Measurements from ENCODE around the gene CPN2.

Gene CPN2

GRCh38 chr3:194328942-194329582 is 22.1 kb downstream of the CPN2 start:
- no peak for DNase-seq (ENCODE audit: low read depth in 2 of 2, low spot score in 1 of 2)

DNA sequence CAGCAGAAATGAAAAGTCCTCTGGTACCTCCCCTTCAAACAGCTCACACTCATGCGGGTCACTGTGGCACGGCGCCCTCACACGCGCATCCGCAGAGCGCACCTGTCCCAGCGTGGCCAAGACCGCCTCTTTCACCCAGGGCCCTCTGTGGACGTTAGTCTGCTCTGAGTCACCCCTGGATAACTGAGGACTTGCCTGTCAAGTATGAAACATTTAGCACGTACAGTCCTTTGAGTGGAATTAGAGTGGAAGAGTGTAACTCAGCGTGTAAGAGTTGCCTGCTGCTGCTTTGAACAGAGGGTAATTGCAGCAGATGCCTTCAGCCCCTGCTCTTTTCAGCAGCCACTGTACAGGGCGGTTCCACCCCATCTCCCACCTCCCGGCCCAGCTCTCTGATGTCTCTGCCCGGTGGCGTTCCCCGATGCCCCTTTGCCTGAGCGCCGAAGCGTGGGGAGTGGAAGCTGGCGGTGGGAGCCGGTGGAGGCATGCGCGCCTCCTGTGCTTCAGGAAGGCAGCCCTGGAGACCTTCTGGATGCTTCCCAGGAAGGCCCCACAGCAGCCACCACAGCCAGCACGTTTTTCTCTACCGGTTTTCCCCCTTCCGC is 23.0 kb downstream of the CPN2 start:
- DNase-seq (ENCODE audit: low read depth in 2 of 2, low spot score in 1 of 2): no peak

DNA sequence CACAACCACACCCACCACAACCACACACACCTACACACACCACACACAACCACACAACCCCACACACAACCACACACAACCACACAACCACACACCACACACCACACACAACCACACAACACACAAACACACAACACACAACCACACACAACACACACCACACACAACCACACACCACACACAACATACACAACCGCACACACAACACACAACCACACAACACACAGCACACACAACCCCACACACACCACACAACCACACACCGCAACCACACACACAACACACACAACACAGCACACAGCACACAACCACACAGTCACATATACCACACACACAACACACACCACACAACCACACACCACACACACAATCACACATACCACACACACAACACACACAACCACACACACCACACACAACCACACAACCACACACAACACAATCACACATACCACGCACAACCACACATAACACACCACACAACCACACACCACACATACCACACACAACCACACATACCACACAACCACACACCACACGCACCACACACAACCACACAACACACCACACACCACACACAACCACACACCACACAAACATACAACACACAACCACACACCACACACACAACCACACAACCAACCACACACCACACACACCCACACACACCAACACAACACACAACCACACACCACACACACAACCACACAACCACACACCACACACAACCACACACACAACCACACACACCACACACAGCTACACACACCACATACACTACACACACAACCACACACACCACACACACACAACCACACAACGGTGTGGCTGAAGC is 23.7 kb downstream of the CPN2 start:
- DNase-seq (ENCODE audit: low read depth in 2 of 2, low spot score in 1 of 2): no peak

- no peak for DNase-seq (ENCODE audit: low read depth in 2 of 2, low spot score in 1 of 2)
Observed at GRCh38 chr3:194326968-194327217, 24.2 kb downstream of the CPN2 start.

DNA sequence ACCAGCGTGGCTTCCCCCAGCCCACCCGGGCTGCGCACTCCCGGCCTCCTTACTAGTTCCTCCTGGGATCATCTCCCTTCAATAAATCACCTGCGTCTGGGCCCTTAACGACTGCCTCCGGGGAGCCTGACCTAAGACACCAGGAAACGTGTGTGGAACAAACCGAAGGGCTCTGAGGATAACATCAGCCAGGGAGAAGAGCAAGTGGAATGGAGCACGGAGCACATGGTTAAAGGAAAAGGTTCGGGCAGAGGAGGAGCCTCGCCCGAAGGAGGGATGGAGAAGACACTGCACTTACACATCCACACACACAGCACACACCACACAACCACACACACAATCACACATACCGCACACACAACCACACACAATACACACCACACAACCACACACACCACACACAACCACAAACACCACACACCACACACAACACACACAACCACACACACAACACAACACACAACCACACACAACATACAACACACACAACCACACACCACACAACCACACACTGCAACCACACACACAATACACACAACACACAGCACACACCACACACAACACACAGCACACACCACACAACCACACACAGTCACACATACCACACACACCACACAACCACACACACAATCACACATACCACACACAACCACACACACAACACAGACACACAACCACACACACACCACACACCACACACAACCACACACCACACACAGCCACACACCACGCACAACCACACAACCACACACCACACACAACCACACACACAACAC is 24.7 kb downstream of the CPN2 start:
- no peak for DNase-seq (ENCODE audit: low read depth in 2 of 2, low spot score in 1 of 2)

GRCh38 chr3:194325424-194326153 is 25.5 kb downstream of the CPN2 start:
- DNase-seq (ENCODE audit: low read depth in 2 of 2, low spot score in 1 of 2): no peak

DNA sequence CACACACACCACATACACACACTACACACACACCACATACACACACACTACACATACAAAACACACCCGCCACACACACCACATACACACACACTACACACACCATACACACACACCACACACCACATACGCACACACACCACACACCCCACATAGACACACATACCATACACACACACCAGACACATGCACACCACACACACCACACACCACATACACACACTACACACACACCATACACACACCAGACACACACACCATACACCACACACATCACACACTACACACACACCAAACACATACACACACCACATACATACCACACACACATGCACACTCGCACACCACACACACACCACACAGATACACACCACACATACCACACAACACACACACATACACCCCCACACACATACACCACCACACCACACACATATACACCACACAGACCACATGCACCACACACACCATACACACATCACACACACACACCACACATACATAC is 26.3 kb downstream of the CPN2 start:
- no peak for DNase-seq (ENCODE audit: low read depth in 2 of 2, low spot score in 1 of 2)

DNA sequence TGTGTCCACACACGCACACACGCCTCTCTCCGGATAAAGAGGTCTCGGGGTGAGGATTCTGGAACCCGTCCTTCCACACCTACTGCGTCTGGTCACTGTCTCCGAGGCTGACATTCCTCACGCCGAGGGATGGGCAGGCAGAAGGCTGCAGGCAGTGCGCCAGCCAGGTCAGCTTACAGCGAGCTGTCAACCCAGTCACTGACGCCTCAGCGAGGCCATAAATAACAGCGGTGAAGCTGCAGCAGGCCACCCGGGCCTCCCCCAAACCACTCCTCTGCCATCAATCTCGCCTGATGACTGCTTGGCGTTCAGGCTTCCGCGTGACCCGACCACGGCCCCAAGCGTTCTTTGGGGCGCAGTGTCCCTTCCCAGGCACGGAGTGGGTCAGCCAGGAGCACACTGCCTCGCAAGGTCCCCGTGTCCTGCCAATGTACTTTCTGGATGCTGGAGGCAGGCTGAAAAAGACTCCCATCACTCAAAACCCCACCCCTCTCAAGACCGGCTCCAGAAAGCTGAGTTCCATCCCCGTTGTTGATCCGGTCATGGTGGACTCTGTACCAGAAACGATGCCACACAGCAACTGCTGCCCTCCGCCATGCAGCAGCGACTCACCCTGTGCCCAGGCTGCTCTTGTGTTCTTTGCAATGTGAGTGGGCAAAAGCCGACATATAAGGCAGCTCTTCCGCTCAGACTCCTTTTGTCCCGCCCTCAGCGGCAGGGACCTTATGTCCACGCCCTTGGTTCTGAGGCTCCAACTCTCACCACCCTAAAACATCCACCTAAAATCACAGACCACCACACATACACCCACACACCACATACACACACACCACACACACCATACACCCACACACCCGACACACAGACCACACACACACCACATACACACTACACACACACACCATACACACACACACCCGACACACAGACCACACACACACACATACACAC is 27.1 kb downstream of the CPN2 start:
- no peak for DNase-seq (ENCODE audit: low read depth in 2 of 2, low spot score in 1 of 2)

DNA sequence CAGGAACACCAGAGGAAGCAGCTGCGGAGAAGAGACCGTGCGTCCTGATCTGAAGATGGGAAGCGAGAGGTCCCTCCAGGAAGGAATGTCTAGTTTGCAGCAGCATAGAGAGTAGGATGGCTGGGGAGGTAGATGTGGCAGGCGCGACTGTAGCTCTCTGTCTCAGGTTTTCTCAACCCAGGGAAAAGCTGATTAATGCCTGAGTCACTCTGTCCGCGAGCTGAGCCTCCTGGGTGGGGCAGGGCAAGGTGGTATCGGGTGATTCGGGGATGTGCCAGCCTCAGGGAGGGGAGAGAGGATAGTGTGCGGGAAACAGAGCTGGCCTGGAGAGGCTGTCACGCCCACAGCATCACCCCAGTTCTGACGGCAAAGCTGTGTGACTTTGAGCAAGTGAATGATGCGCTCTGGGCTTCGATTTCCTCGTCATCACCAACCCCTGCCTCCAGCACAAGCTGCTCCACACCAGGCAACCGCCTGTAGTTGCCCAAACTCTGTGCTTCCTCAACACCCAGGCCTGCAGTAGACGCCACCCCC is 28.4 kb downstream of the CPN2 start:
- no peak for DNase-seq (ENCODE audit: low read depth in 2 of 2, low spot score in 1 of 2)

DNA sequence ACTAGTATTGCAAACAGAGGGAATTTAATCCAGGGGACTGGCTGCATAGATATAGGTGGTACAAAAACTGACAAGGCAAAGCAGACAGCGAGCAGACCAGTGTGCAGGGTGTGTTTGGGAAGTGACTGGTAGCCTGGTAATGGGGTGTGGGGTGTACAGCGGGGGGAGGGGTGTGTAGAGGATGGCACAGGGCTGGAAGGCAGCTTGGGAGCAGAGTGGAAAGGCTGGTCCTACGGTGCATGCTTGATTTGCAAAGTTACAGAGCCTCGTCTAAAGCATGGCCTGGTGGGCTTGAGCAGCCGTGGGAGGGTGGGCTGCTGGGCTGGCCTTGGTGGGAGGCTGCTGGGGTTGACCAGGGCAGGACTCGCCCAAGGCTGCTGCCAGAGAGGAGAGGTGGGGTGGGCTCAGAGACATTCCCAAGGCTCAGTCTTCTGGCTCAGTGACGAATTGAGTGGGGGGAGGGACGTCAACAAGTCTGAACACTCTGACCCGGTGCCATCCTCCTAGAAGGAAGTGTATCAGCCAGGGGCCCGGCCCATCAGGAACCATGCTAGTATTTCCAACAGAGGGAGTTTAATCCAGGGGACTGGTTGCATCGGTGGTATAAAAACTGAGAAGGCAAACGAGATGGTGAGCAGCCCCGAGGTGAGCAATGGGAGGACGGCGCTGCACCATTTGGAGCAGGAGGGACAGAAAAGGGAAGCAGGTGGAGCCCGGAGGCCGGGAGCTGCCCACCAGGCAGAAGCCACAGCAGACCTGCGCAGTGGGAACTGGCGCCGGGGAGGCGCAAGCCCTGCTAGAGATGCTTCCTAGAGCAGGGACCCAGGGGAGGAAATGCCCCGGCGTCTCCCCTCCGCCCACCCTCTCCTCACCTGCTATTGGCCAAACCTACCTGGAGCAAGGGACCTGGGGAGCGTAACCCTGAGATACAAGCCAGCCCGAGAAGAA is 29.2 kb downstream of the CPN2 start:
- no peak for DNase-seq (ENCODE audit: low read depth in 2 of 2, low spot score in 1 of 2)

GRCh38 chr3:194320744-194321243 is 30.3 kb downstream of the CPN2 start:
- DNase-seq (ENCODE audit: low read depth in 2 of 2, low spot score in 1 of 2): no peak

- DNase-seq (ENCODE audit: low read depth in 2 of 2, low spot score in 1 of 2): no peak
Observed at GRCh38 chr3:194320100-194320499, 31.0 kb downstream of the CPN2 start.

DNA sequence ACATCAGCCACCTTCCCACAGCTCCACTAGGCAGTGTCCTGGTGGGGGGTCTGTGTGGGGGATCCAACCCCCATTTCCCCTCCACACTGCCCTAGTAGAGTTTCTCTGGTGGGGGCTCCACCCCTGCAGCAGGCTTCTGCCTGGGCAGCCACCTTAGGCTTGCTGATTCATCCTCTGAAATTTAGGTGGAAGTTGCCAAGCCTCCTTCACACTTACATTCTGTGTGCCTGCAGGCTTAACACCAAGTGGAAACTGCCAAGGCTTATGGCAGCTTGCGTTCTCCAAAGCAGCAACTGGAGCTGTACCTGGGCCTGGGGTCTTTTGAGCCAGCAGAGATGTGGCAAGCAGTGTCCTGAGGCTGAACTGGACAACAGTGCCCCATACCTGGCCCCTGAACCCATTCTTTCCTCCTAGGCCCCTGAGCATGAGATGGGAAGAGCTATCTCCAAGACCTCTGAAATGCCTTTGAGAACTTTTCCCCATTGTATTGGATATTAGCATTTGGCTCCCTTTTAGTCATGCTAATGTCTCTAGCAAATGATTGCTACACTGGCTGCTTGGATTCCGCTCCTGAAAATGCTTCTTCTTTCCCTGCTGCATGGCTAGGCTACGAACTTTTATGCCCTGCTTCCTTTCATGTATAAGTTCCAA is 32.5 kb downstream of the CPN2 start:
- DNase-seq (ENCODE audit: low read depth in 2 of 2, low spot score in 1 of 2): no peak

DNA sequence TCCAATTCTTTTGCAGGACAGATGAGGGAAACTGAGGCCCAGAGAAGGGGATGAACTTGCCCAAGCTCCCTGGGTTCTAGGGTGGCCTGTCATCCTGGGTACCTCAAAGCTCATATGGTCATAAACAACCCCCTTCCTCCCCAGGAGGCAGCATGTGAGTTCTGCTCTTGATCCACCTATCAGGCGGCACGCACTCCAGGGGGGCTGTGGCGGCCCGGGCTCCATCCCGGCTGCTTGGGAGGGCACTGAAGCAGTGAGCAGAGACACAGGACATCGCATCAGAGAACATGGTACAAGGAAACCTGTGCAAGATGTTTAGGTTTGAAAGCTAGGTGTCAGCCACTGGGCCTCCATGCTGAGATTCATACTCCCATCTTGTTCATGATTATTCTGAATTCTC is 34.2 kb downstream of the CPN2 start:
- no peak for DNase-seq (ENCODE audit: low read depth in 2 of 2, low spot score in 1 of 2)

DNA sequence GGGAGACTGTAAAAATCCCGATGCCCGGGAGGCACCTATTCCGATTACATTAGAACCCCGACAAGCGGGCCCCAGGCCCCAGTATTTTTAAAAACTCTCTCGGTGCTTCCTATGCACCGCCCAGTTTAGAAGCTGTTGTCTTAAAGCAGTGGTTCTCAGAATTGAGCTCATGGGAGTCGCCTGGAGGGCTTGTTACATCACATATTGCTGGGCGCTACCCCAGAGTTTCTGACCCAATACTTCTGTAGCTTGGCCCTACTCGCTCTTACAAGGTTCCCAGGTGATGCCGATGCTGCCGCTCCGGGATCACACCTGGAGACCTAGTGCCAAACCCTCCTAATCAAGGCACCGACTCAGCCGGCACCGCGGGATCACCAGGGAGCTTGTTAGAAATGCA is 35.2 kb downstream of the CPN2 start:
- DNase-seq (ENCODE audit: low read depth in 2 of 2, low spot score in 1 of 2): no peak

GRCh38 chr3:194315088-194315964 is 35.8 kb downstream of the CPN2 start:
- DNase-seq (ENCODE audit: low read depth in 2 of 2, low spot score in 1 of 2): peak; percentile 64 to 71

Measured in stimulated activated CD8-positive, alpha-beta memory T cell treated with anti-CD3 and anti-CD28 coated beads, Interleukin-4, amount 100 ng/mL, for 1 hour (primary cell).